HT-29 (cell line): ENCODE results near the gene SEMA3B. TPM values are rescaled to one million over a fixed set of nuclear protein-coding genes. Genes with fewer than 3 reads are reported as not detected.
"Not testable (repeated sequence)": the region's sequence is repeated elsewhere in the genome, so short reads cannot be mapped to it uniquely, and the experiment has no call there.

ENCODE experiments used
- DNase-seq: peaks from one replicate; pipeline ENCODE4 v3.0.0-alpha.2; 2015; ENCODE audit warnings: low spot score
- total RNA-seq: library from RNA; depleted of rRNA; stranded (reverse); fragments of >200 nt; shearing (Covaris generic); gene quantifications from 2 replicates; pipeline ENCODE4 v1.2.3, GENCODE V29; 2014

The SEMA3B gene
- total RNA-seq, 1 experiment from 2014 or later: 94.2 TPM

DNA sequence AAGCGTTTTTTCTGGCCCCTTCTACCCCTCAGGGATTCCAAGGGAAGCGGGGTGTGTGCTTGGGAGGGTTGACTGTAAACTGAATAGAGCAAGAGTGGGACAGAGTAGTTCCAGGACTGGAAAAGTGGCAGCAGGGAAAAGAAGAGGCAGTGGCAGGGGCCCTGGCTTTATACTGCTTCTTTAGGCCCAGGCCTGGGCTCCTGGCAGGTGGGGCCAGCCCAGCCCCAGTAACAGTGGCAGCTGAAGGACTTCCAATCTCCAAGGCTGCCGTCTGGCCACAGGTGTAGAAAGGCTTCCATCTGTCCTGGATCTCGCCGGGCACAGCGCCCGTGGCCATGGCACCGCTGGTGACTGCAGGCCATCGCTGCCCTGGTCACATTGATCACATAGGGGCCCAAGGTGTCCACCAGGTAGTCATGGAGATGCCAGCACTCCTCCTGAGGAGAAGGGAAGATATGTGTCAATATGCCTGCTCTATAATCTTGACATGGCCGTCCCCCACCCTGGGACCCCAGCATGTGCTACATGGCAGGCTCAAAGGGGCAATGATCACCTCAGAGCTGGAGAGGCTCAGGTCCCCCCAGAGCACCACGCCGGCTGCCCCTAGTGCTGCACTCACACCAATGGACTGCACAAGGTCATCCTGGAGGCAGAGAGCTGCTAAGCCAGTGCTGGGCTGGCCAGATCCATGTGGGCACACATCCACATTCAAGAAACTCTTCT lies 24.3 kb downstream of the SEMA3B start:
- no peak for DNase-seq

DNA sequence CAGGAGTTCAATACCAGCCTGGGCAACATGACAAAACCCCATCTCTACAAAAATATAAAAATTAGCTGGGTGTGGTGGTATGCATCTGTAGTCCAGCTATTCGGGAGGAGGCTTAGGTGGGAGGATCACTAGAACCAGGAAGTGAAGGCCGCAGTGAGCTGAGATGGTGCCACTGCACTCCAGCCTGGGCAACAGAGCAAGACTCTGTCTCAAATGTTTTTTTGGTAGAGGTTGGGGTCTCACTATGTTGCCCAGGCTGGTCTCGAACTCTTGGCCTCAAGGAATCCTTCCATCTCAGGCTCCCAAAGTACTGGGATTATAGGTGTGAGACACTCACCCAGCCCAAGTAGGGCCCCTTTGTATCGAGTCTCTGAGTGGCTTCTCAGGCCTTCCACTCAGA lies 25.1 kb downstream of the SEMA3B start:
- no peak for DNase-seq

DNA sequence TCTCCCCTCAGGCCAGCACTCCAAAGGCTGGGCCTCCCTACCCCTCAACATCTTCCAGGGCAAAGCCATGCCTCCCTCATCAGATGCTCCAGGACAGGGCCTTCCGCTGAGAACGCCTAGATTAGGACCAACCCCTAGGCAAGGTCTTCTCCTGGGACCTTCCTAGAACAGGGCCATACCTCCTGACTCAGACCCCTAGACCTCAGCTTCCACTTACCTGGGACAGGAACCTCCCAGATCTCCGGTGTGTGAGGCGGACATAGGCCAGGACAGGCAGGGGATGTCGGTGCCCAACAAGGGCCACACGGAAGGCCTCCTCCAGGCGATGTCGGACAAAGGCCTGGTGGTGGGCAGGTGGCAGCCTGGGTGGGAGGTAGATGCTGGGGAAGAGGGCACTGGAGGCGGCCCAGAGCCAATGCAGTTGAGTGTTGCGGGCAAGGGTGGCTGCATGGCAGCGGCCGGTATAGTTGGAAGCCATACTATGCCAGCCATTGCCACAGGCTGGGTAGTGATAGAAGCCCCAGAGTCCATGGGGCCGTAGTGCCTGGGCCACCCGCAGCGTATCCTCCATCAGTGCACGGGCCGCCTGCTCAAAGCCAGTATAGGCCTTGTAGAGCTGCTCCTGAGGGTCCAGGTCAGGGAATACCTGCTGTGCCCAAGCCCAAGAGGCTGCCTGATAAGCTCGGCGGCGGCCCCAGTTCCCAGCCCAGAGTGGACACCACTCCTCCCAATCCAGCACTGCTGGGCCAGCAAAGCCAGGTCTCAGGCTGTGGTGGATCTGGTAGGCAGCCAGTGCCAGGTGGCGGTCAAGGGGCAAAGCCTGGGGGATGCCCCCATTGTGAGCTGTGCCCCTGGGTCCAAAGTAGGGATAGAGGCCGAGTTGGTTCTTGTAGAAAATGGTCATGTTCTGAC lies 25.8 kb downstream of the SEMA3B start:
- DNase-seq: no peak

DNA sequence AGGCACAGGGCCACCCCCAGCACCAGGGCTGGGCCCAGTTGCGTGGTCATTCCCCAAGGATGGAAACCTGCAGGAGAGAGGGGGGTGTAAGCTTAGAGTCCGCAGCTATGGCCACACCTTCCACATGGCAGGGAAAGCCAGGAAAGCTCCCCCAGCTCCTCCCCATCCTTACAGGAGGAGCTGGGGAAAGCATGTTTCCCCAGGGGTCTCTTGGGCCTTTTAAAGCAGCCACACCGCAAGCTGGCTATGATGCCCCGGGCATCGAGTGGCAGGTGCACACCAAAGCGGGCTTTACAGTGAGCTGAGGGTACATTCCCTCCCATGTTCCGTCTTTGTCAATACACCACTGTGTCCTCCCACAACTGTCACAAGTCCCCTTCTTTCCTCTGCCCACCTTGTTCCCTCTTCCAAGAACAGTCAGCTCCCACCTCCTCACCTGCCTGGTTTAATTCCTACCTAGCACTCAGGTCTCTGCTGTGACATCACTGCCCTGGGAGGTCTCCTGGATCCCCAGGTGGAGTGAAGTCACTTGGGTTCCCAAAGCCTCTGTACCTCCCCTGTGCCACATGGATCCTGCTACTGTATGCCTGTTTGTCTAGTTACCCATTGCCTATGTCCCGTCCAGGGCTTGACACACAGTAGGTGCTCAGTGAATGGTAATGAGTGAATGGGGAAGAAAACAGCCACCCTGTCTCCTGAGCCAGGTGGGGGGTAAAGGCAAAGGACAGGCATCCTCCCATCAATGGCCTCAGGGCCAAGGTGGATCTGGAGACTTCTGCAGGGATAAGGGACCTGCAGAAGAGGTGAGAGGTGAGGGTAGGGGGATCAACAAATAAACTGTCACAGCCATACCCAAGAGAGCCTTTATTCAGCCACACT lies 26.8 kb downstream of the SEMA3B start:
- DNase-seq: no peak

DNA sequence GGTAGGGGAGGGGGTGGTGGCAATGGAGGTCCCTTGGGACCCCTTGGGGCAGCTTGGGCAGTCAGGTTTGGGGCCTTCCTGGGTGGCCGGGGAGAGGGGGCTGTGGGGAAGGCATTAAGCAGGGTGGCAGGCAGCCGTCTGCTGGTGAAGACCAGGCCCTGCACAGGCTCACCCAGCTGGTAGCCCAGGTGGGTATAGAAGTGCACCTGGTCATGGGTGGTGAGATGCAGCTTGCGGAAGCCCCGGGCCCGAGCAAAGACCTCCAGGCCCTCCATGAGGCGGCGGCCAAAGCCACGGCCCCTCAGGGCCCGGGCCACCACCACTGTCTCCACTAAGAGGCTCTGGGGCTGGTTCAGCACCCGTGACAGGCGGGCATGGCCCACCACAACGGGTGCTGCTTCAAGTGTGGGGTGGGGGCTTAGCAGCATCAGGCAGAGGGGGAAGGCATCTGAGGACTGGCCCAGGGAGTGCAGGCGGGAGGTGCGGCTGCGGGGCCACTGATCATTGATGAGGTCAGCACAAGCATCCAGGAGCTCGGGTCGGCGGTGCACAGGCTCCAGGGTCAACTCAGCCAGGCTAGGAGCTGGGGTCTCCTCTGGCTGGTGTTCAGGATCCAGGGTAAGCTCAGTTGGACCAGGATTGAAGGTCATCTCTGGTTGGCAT lies 27.9 kb downstream of the SEMA3B start:
- DNase-seq: no peak

DNA sequence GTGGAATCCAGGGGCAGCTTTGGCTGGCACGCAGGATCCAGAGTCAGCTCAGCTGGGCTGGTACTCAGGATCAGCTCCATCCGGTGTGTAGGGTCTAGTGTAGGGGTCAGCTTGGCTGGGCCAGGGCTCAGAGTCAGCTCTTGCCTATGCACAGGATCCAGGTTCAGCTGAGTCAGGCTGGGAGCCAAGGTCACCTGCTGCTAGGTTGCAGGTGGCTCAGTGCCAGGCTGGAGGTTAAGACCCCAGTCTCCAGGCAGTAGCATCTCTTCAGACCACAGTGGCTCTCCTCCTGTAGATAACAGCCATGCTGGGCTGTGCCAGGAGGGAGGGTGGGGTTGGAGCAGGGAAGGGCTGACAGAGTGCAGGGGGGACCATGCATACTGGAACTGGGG lies 28.4 kb downstream of the SEMA3B start:
- DNase-seq: no peak

DNA sequence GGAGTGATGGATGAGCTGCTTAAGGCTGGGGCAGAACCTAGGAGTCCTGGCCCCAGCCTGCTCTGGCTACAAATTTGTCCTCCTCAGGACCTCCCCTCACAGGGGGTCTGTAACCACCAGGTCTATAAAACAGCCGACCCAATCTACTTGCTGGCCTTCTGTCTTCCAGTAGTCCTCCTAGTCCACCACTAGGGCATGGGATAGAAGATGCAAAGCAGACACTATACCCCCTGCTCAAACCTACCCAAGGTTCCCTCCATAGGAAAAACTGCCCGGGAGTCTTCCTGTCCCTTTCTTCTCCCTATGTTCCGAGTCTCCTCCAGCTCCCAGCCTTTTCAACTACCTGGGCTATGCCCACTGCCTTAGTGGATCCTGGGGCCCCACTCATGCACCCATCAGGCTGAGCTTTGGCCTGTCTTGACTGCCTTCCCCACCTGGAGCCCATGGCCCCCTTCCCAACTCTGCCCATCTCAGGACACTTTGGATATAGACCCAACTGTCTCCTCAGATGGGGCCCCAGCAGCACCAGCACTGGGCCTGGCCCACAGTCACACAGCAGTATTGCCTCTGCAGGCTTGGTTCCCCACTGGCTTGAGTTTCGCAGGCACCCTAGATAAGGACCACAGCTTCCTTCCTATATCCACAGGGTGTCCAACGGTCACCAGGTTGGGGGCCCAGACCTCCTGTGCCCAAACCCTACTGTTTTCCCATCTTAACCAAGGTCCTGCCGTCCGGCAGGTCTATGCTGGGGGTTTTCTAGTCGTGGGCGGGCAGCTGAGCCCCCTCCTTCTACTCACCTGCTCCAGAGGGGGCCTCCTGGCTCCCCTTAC lies 29.2 kb downstream of the SEMA3B start:
- DNase-seq: no peak

DNA sequence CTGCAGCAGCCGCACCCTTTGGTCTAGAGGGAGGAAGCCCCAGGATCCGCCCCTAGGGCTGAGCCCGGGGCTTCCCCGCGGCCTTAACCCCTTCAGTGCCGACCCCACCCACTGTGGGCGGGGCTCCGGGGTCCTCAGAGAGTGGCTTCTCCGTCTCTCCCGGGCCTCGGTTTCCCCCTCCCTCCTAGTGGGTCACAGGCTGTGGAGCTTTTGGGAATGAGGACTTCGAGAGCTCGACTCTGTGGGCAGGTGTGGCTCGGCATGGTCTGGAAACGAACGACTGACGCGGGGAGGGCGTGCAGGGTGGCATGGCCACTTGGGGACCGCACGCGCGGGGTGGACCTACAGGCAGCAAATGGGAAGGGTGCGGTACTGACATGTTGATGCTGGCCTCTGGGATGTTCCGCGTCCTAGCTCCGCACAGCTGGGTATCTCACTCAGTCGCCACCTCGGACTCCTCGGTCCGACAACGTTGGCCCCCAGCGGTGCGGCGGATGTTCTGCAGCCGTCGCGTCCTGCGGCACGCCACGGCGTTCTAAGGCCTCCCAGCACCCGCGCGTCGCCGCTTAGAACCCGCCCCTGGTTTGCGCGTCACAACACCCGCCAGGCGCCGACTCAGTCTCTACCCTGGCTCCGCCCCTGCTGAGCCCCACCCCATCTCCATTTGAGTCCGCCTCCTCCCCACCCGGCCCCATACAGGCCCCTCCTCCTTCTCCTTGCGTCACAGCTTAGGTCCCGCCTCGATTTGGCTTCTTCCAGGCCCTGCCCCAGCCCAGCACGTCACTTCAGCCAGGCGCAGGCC lies 30.1 kb downstream of the SEMA3B start, which contains the start of the genes HYAL3 and NAA80:
Gene HYAL3 (minus strand): TSS at position 570 of the 802 bp plus-strand sequence. CDS start 3,803 bp downstream, outside the sequence.
Gene NAA80 (minus strand): TSS at position 570 of the 802 bp plus-strand sequence. CDS start 1,942 bp downstream, outside the sequence.
- DNase-seq: peak; percentile 96

DNA sequence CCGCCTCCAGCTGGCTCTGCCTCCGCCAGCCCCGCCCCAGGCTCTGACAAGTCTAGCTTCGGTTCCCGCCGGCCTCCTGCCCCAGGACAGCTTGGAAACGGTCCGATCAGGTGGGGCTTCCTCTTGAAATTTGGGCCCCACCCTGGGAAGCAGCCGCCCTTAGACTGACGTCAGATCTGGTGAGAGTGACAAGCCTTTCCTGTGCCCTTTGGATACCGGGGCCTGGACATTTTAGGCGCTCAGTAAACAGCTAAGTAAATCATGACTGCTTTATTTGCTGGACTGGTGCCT lies 30.6 kb downstream of the SEMA3B start:
- DNase-seq: no peak

DNA sequence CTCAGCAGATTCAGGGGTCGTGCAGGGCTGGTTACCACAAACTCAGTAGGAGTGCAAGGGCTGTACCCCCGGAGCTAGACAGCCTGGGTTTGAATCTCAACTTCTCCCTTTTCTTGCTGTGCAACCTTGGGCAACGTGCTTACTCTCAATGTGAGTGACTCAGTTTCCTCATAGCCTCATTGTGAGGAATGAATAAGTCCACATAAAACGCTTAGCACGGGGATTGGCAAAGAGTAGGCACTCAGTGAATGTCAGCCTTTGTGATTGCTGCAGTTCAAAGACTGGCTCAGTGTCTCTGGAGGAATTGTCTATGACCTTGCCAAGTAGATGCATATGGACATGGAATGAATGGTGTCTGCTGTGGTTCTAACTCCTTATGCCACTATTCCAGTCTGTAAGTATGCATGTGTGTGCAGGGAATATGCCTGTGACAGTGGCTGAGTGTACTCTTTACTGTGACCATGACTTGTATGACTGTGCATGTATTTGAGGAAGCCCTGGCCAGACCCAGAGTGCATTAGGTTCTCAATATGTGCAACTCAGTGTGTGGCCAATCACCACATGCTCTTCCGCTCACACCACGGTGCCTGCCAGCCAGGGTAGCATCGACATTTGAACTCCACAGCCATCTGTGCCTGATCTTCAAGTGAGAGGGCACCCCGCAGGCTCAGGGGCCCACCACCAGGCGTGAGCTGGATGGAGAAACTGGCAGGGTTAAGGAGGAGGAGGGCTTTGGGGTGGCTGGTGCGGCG lies 31.2 kb downstream of the SEMA3B start:
- DNase-seq: peak; percentile 28

DNA sequence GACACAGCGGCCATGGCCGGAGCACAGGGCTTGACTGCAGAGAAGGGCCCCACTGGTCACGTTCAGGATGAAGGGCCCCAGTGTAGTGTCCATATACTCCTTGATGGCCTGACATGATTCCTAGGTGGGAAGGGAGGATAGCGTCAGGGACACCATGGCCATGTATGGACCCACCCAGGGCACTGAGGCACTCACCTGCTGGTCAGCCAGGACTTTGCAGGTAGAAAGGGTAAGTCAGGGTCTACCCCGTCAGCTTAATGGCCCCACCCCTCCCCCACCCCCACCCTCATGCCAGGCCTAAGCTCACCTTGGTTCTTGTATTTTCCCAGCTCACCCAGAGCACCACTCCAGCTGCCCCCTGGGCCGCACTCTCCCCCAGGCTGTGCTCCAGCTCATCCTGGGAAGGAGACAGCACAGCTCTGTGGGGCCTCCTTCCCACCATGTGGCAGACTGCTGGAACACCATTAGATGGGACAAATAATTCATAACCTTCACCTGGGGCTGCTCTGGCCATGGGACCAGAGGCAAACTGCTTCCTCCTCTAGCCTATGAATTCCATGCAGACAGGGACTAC lies 31.8 kb downstream of the SEMA3B start:
- DNase-seq: no peak

DNA sequence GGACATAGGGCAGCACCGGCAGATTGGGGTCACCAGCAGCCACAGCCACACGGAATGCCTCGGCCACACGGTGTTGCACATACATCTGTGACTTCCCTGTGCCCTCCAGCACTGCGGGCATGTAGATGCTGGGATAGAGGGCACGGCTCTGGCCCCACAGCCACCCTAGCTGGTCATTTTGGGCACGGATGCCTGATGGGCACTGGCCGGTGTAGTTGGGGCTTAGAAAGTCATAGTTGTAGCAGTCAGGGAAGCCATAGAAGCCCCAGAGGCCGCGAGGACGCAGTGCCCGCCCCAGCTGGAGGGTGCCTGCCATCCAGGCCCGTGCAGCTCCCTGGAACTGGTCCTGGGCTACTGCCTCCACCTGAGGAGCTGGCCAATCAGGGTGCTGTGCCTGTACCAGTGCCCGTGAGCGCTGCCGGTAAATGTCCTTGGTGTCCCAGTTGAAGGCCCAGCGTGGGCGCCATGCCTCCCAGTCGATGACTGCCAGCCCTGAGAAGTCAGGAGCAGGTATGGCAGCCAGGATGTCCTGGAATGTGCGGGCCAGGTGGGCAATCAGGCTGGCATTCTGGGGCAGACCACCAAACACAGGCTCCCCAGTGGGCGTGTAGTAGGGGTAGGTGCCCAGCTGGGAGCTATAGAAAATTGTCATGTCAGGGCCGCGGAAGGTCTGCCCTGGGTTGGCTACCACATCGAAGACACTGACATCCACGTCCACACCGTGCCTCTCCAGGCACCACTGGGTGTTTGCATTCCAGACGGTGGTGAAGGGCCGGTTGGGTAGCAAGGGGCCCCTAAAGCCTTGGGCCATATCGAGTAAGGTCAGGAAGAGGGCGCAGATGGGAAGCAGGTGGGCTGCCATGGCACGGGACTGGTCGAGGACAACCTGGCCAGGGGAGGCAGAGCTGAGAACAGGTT lies 33.4 kb downstream of the SEMA3B start:
- DNase-seq: no peak

DNA sequence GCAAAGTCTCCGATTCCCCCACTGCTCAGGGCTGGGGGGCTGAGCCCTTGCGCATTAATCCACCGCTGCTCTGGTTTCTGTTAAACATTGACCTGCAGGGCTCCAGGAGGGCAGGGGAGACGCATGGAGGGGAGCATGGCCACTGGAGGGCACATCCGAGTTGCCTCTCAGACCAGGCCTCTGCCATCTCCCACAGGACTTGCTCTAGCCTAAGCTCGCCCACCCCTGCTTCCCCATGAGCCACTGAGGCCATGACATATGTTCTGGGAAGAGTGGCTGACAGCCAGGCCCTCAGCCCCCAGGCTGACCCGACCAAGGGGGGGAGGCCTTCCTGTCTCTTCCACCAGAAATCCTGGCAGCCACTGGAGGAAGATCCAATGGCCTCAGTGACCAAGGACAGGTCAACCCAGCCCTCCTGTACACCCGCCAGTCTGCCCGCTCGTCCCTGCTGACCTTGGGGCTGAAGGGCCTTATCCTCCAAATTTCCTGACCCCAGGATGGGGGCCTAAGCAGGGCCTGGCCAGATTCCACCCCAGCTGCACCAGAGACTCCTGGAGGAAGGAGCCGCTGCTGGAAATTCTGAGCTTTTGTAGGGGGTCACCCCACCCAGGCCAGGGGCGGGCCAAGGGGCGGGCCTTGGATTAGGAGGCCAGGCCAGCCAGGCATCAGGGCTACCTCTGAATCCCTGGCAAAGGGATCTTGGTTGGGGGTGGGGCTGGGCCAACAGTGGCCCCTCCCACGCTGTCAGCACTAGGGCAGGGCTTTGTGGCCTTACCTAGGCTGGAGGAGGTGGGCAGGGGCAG lies 34.3 kb downstream of the SEMA3B start, which contains the start of gene HYAL1:
Gene HYAL1 (minus strand): TSS at position 562 of the 803 bp plus-strand sequence. CDS start 618 bp downstream, outside the sequence.
- DNase-seq: peak; percentile 29

DNA sequence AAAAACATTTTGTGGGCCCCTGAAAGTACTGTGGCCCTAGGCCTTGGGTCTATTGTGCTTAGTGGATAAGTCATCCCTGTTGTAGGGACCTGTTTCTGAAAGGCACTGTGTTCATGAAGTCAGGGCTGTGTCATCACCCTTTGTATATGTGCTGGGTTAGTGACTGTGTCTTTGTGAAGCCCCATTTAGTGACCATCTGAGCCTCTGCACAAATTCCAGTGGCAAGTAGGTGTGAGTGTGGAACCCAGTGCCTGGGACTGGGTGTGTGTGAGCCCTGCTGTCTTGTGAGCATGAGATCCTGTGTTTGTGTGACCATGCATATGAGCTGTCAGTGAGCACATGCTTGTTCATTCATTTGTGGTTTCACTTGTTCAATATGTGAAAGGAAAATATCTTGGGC lies 35.7 kb downstream of the SEMA3B start:
- no peak for DNase-seq

DNA sequence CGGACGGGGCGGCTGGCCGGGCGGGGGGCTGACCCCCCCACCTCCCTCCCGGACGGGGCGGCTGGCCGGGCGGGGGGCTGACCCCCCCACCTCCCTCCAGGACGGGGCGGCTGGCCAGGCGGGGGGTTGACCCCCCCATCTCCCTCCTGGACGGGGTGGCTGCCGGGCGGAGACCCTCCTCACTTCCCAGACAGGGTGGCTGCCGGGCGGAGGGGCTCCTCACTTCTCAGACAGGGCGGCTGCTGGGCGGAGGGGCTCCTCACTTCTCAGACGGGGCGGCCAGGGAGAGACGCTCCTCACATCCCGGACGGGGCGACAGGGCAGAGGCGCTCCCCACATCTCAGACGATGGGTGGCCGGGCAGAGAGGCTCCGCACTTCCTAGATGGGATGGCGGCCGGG lies 43.1 kb downstream of the SEMA3B start:
- DNase-seq: not testable (repeated sequence)

DNA sequence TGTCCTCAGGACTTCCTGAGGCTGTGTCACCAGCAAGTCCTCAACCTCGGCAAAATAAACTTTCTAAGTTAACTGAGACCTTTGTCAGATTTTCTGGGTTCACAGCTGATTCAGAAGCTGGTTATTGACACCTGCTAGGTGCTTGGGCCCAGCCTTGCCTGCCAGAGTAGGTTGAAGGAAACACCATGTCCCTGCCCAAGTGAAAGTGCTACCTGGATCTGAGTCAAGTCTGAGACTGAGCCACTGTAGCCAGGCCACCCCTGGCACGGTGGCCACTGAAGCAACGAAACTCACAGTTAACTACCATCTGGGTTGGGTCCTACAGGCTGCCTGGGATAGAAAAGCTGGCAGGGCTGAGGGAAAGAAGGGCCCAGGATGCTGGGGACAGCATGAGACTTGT lies 45.4 kb downstream of the SEMA3B start:
- DNase-seq: no peak
